HG03432 (cell line): ENCODE results near the gene SLC28A2.
"Not testable (repeated sequence)": the region's sequence is repeated elsewhere in the genome, so short reads cannot be mapped to it uniquely, and the experiment has no call there.

ENCODE experiments used
- ATAC-seq: cut with Tn5 transposase; IDR thresholded peaks from one replicate; pipeline ENCODE4 v1.9.1; 2021; ENCODE audit warnings: mild to moderate bottlenecking, moderate library complexity; ENCODE audit not compliant: unreplicated experiment

Gene SLC28A2

DNA sequence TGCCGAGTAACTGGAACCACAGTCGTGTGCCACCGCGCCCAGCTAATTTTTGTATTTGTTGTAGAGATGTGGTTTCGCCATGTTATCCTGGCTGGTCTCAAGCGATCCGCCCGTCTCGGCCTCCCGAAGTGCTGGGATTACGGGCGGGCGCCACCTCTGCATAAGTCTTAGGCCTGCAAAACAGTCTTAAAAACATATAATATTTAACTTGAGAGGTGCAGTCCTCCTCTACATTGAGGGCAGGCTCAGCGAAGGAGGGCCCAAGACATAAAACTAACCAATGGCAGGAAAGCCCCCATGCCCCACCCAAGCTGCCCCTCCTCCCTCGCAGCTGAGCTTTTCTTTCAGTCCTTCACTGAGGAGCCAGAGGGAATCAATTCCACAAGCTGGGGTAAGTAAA is at the start of gene SLC28A2:
SLC28A2 (plus strand) TSS at position 347 of the 400 bp plus-strand sequence. CDS start 982 bp downstream, outside the sequence.
- no peak for ATAC-seq

GRCh38 chr15:45203182-45203581 is 48.9 kb upstream of the SLC28A2 start:
- no peak for ATAC-seq

DNA sequence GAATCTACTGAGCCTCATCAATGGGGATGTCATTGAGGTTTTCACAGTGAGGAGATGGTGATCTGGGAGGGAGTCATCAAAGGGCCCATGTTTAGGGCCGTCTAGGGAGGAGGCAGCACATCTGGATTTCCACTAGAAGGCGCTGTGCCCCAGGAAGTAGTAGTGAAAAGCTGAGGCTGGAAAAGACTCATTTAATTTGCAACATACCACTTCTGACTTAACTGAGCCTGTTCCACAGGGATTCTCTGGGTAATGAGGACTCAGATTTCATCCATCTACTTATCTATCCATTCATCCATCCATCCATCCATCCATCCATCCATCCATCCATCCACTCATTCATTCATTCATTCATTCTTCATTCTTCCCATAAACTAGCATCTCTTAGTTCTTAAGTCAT is 46.8 kb upstream of the SLC28A2 start:
- ATAC-seq = no peak

DNA sequence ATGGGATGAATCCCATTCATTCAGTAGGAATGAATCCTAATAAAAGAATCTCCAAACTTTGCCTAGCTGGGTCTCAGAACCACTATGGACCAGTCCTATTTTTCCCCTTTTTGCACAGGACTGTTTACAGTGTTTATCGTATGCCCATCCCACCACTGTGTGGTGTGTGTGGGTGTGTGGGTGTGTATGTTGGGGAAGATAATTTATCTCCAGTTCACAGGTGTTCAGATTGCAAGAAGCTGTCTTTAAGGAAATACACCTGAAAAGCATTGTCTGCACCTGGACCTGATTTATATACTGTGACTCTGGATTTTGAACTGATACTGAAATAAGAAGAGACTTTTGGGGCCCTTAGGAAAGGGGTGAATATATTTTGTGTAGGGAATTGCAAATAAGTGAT is 39.5 kb upstream of the SLC28A2 start:
- ATAC-seq = no peak

DNA sequence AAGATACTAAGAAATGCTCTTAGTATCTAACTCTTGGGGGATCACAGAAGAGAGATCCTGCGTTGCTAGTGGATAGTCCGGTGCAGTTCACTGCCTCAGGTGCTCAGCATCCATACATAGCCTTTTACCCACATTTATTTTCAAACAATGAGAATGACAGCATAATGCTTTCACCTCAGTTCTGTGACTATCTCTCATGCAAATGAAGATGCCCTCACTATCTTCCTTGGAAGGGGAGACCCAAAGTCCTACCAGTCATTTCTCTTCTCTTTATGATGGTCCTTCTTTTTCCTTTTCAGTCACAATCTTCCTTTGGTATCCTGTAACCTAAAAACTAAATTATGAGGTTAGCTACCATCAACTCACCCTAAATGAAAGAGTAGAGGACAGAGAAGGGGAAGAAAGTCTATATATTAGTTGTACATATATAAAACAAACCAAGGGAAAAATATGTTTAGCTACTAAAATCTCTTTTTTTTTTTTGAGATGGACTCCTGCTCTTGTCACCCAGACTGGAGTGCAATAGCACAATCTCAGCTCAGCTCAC is 30.9 kb upstream of the SLC28A2 start:
- ATAC-seq = no peak

DNA sequence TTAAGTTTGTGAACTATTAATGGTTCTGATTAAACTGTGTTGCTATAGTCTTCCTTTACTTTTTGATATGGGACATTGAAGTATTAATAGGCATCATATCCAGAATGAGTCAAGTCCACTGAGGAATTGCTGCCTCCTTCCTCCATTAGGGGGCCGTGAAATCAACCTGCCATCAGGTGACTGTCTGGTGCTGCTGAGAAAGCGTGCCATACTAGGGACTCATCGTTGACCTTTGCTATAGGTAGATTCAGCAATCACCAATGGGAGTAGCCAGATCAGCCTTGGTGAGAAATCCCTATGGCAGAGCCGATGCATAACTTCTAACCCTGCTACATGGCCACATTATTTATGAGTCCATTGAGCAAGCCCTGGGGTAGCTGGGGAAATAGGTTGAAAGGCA is 30.1 kb upstream of the SLC28A2 start:
- ATAC-seq = no peak

GRCh38 chr15:45224621-45225217 is 27.3 kb upstream of the SLC28A2 start:
- ATAC-seq = no peak

DNA sequence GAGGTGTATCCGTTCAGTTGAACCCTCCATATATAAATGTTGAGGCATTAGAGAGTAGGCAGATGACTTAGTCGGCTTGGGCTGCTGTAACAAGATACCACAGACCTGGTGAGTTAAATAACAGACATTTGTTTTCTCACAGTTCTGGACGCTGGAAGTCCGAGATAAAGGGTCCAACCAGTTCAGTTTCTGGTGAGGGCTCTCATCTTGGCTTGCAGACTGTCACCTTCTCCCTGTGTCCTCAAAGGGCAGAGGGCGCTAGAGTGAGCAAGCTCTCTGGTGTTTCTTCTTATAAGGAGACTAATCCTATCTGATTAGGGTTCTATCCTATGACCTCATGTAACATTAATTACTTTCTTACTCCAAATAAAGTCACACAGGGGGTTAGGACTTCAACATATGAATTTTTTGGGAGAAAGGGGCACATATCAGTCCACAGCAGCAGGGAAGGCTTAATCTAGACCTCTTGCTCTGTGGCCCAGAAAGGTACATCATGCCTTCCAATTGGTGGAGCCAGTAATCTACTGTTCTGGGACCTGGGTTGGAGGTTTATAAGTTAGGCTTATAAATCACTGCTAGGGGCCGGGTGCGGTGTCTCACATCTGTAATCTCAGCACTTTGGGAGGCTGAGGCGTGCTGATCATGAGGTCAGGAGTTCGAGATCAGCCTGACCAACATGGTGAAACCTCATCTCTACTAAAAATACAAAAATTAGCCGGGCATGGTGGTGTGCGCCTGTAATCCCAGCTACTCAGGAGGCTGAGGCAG is 26.3 kb upstream of the SLC28A2 start:
- ATAC-seq = no peak

DNA sequence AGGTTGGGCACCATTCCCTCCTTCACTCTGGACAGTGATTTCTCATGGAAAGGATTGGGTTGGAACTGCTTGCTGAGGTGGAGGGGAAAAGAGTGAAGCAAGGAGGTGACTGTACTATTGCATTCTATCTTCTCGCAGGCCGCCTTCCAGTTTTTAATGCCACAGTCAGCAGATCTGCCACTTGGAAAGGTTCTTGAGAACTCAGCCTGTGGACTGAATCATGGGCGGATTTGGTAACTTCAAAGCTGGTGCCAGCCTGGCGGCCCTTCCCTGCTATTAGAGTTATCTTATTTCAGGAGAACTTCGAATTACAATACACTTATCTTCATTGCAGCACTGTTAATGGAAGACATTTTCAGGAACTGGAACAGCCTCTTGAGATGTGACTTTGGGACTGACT is 23.1 kb upstream of the SLC28A2 start:
- no peak for ATAC-seq

- ATAC-seq = no peak
Observed at GRCh38 chr15:45230245-45230965, 21.6 kb upstream of the SLC28A2 start.

GRCh38 chr15:45231132-45231531 is 20.9 kb upstream of the SLC28A2 start:
- no peak for ATAC-seq

GRCh38 chr15:45231864-45232562 is 20.0 kb upstream of the SLC28A2 start:
- no peak for ATAC-seq

GRCh38 chr15:45234562-45235235 is 17.3 kb upstream of the SLC28A2 start:
- no peak for ATAC-seq

GRCh38 chr15:45236806-45237205 is 15.2 kb upstream of the SLC28A2 start:
- not testable (repeated sequence) for ATAC-seq

GRCh38 chr15:45242289-45242688 is 9.7 kb upstream of the SLC28A2 start:
- ATAC-seq = no peak

- no peak for ATAC-seq
Observed at GRCh38 chr15:45249125-45249780, 2.8 kb upstream of the SLC28A2 start.

GRCh38 chr15:45253330-45253729 is 1.3 kb downstream of the SLC28A2 start:
- no peak for ATAC-seq

- ATAC-seq = no peak
Observed at GRCh38 chr15:45254405-45254804, 2.4 kb downstream of the SLC28A2 start.

- not testable (repeated sequence) for ATAC-seq
Observed at GRCh38 chr15:45254824-45255223, 2.8 kb downstream of the SLC28A2 start.

DNA sequence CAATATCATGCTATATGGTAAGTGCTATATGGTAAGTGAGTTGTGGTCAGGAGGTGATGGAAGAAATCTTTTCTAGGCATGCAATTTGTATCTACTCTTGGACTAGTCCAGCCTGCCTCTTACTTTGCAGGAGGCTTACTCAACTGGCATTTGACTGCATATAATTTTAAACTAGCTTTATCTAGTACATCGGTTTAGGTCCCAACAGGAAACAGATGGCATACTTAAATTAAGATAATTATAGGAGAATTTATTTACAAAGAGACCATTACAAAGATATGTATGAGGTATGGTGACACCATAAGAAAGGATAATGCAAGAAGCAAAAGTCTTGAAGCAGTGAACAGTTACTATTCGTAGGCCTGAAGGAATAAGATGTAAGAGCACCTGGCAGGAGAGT is 7.8 kb downstream of the SLC28A2 start:
- no peak for ATAC-seq
